ENCODE measurements around the gene XPO5. TPM values are rescaled to one million over a fixed set of nuclear protein-coding genes. Genes with fewer than 3 reads are reported as not detected.

The XPO5 gene
- total RNA-seq, 4 donors from 2014 or later = 12.9 to 123 (median 29.8) TPM

DNA sequence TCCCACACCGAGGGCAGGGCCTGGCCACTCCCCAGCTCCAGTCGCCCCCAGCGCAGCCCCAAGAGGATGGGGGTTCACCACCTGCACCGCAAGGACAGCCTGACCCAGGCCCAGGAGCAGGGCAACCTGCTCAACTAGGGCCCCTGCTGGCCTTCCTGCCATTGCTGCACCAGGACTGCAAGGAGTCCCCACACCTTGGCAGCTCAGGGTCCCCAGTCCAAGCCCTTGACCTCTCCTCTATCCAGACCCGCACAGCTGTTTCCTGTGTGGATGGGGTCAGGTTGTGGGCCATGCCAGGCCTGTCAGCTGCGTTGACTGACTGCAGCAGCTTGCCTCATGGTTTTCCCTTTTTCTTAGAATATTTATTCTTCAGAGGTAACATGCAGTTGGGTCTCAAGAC lies 70.1 kb downstream of the XPO5 start:
- no peaks in the 10 kb centered on the region for H3K9me3 ChIP-seq
- peaks cover 0 to 56% of the 10 kb centered on the region in 2 donors for H3K36me3 ChIP-seq
- no peak overlapping the region for H3K27ac ChIP-seq
- WGBS, 2 donors (ENCODE audit: low coverage in 1 of 2) = 62% methylated on average over 2 of the region's 6 CpGs; no CpG with 5 or more reads in 1 of the 2 donors
- no peak for TF ChIP-seq EP300 (IDR thresholded peaks at IDR 0.05)
- TF ChIP-seq, protein P1, sequence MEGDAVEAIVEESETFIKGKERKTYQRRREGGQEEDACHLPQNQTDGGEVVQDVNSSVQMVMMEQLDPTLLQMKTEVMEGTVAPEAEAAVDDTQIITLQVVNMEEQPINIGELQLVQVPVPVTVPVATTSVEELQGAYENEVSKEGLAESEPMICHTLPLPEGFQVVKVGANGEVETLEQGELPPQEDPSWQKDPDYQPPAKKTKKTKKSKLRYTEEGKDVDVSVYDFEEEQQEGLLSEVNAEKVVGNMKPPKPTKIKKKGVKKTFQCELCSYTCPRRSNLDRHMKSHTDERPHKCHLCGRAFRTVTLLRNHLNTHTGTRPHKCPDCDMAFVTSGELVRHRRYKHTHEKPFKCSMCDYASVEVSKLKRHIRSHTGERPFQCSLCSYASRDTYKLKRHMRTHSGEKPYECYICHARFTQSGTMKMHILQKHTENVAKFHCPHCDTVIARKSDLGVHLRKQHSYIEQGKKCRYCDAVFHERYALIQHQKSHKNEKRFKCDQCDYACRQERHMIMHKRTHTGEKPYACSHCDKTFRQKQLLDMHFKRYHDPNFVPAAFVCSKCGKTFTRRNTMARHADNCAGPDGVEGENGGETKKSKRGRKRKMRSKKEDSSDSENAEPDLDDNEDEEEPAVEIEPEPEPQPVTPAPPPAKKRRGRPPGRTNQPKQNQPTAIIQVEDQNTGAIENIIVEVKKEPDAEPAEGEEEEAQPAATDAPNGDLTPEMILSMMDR (IDR thresholded peaks at IDR 0.05) = no peak
- TF ChIP-seq POLR2AphosphoS5 (IDR thresholded peaks at IDR 0.05) = no peak
- no peak for TF ChIP-seq POLR2A (IDR thresholded peaks at IDR 0.05)
- H3K4me3 ChIP-seq = no peak overlapping the region
- peaks cover 0 to 32% (median 14%) of the 10 kb centered on the region in 3 donors for H3K4me1 ChIP-seq
- no peak for ATAC-seq
- peaks cover 7% of the 10 kb centered on the region for H3K27me3 ChIP-seq

GRCh38 chr6:43504756-43505593 lies 70.9 kb downstream of the XPO5 start:
- ATAC-seq = no peak
- Histone ChIP-seq H3K4me1 (peaks cover 0 to 25% (median 9%) of the 10 kb centered on the region in 3 donors), H3K27ac (no peak overlapping the region), H3K27me3 (peaks cover 7% of the 10 kb centered on the region), H3K4me3 (no peak overlapping the region), H3K9me3 (no peaks in the 10 kb centered on the region), H3K36me3 (peaks cover 0 to 63% of the 10 kb centered on the region in 2 donors)
- WGBS, 2 donors (ENCODE audit: low coverage in 1 of 2) = 100% methylated on average over 2 of the region's 26 CpGs; no CpG with 5 or more reads in 1 of the 2 donors
- TF ChIP-seq POLR2A (IDR thresholded peaks at IDR 0.05) = no peak
- no peak for TF ChIP-seq EP300 (IDR thresholded peaks at IDR 0.05)
- no peak for TF ChIP-seq POLR2AphosphoS5 (IDR thresholded peaks at IDR 0.05)
- TF ChIP-seq, protein P1 (IDR thresholded peaks at IDR 0.05) = no peak

DNA sequence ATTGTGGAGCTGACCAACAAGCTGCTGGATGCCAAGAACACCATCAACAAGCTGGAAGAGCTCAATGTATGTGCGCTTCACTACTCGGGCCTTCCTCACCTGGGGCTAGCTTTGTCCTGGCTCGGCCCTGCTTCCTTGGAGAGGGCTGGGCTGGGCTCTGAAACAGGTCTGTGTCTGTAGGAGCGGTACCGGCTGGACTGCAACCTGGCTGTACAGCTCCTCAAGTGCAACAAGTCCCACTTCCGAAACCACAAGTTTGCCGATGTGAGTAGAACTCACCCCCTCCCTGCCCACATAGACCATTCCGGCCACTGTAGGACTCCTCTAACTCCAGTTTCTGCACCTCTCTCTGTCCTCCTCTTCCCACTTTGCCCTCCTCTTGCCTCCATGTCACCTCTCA lies 72.4 kb downstream of the XPO5 start:
- TF ChIP-seq POLR2A (IDR thresholded peaks at IDR 0.05) (no peak), POLR2AphosphoS5 (IDR thresholded peaks at IDR 0.05) (no peak), EP300 (IDR thresholded peaks at IDR 0.05) (no peak)
- TF ChIP-seq, protein P1 (IDR thresholded peaks at IDR 0.05) = no peak
- peaks cover 0 to 21% (median 0%) of the 10 kb centered on the region in 3 donors for H3K4me1 ChIP-seq
- H3K27ac ChIP-seq = no peak overlapping the region
- ATAC-seq = no peak
- H3K27me3 ChIP-seq = peaks cover 4% of the 10 kb centered on the region
- WGBS, 2 donors (ENCODE audit: low coverage in 1 of 2) = 89% methylated on average over 4 of the region's 8 CpGs; no CpG with 5 or more reads in 1 of the 2 donors
- peaks cover 0 to 78% of the 10 kb centered on the region in 2 donors for H3K36me3 ChIP-seq
- no peak overlapping the region for H3K4me3 ChIP-seq
- H3K9me3 ChIP-seq = no peaks in the 10 kb centered on the region

GRCh38 chr6:43502666-43503065 lies 73.2 kb downstream of the XPO5 start:
- no peak for TF ChIP-seq POLR2AphosphoS5 (IDR thresholded peaks at IDR 0.05)
- no peak for TF ChIP-seq EP300 (IDR thresholded peaks at IDR 0.05)
- TF ChIP-seq, protein P1 (IDR thresholded peaks at IDR 0.05) = no peak
- TF ChIP-seq POLR2A (IDR thresholded peaks at IDR 0.05) = no peak
- H3K27ac ChIP-seq = no peak overlapping the region
- H3K4me1 ChIP-seq = peaks cover 0 to 24% (median 0%) of the 10 kb centered on the region in 3 donors
- no peaks in the 10 kb centered on the region for H3K27me3 ChIP-seq
- H3K4me3 ChIP-seq = no peak overlapping the region
- peaks cover 0 to 86% of the 10 kb centered on the region in 2 donors for H3K36me3 ChIP-seq
- ATAC-seq = no peak
- no peaks in the 10 kb centered on the region for H3K9me3 ChIP-seq
- WGBS, 2 donors (ENCODE audit: low coverage in 1 of 2) = 100% methylated on average over 1 of the region's 4 CpGs; no CpG with 5 or more reads in 1 of the 2 donors
